Measurements from ENCODE around the gene LPAR3.

GRCh38 chr1:84883286-84883685 lies 9.7 kb downstream of the LPAR3 start:
- TF ChIP-seq CTCF (IDR thresholded peaks at IDR 0.05) (no peak), POLR2A (IDR thresholded peaks at IDR 0.05) (no peak)
